Endothelial cell of umbilical vein (primary cell): ENCODE results near the gene NDFIP1. TPM values are rescaled to one million over a fixed set of nuclear protein-coding genes. Genes with fewer than 3 reads are reported as not detected.
"Not testable (repeated sequence)": the region's sequence is repeated elsewhere in the genome, so short reads cannot be mapped to it uniquely, and the experiment has no call there.

ENCODE experiments used
- BruUV-seq: library from RNA; stranded (reverse); fragments of 400-500 nt; replicated peaks from 2 replicates; lab custom pipeline; 2021; lab: Mats Ljungman, UMichigan
- CTCF ChIA-PET: fragments of 300-600, 350-600 bp; sonication (Branson Sonifier 250); formaldehyde crosslinking; loops from one replicate; lab custom pipeline; 2021; ENCODE audit warnings: antibody characterized with exemption, inconsistent platforms; lab: Charles Lee
- POLR2A ChIA-PET: fragments of 300-600, 350-600 bp; sonication (Branson Sonifier 250); formaldehyde crosslinking; loops from one replicate; lab custom pipeline; 2021; ENCODE audit warnings: antibody characterized with exemption, inconsistent platforms; lab: Charles Lee
- DNase-seq: peaks from one replicate; pipeline ENCODE4 v3.0.0-alpha.2; 2011; ENCODE audit warnings: low read depth, low spot score
- FAIRE-seq: peaks from 2 replicates; lab custom pipeline; 2011; peaks lifted over from hg19 to GRCh38; lab: Jason Lieb, UNC
- H2AFZ ChIP-seq: 2 replicates; pipeline ENCODE4 v1.6.0; 2012; ENCODE audit warnings: low read depth, low read length, control low read depth, inconsistent platforms
- H3K27ac ChIP-seq: 2 replicates; pipeline ENCODE4 v1.5.1; 2011; ENCODE audit warnings: low read depth, mild to moderate bottlenecking, control low read depth, low read length, moderate library complexity; ENCODE audit not compliant: insufficient read depth
- H3K27me3 ChIP-seq, 2 experiments: 2 replicates each; pipeline versions ENCODE4 v1.6.0 to v1.6.1; 2011; ENCODE audit warnings: low read length in 2 of 2, mixed read lengths in 1 of 2; ENCODE audit not compliant: control insufficient read depth in 2 of 2, insufficient read depth in 2 of 2
- H3K36me3 ChIP-seq, 2 experiments: 2 replicates in 1 of 2; 3 replicates in 1 of 2; pipeline ENCODE4 v1.5.1; 2011; ENCODE audit warnings: low read length in 2 of 2, mild to moderate bottlenecking in 1 of 2, moderate library complexity in 1 of 2; ENCODE audit not compliant: control insufficient read depth in 2 of 2, insufficient read depth in 2 of 2; ENCODE audit errors: extremely low read depth in 1 of 2
- H3K4me1 ChIP-seq: 3 replicates; pipeline ENCODE4 v1.5.1; 2011; ENCODE audit warnings: mild to moderate bottlenecking, low read length; ENCODE audit not compliant: control insufficient read depth, insufficient read depth; ENCODE audit errors: extremely low read depth
- H3K4me2 ChIP-seq: 2 replicates; pipeline ENCODE4 v1.6.1; 2011; ENCODE audit warnings: low read length, control low read depth, mixed read lengths; ENCODE audit not compliant: insufficient read depth
- H3K4me3 ChIP-seq, 3 experiments: fragments of 200-600 bp in 1 of 3; sonication (generic), shearing (Covaris generic) in 1 of 3; replicated peaks in 1 of 3; 2 replicates each; pipeline ENCODE4 v1.5.1; 2011 to 2016; ENCODE audit warnings: control low read depth in 3 of 3, low read length in 3 of 3, mild to moderate bottlenecking in 2 of 3, inconsistent platforms in 1 of 3, low read depth in 1 of 3, moderate library complexity in 1 of 3; ENCODE audit not compliant: insufficient read depth in 1 of 3
- H3K79me2 ChIP-seq: 2 replicates; pipeline ENCODE4 v1.6.0; 2012; ENCODE audit warnings: low read length, inconsistent platforms; ENCODE audit not compliant: control insufficient read depth, insufficient read depth
- H3K9ac ChIP-seq: replicated peaks from 2 replicates; pipeline ENCODE3; 2011; ENCODE audit warnings: low read length, control low read depth; ENCODE audit not compliant: insufficient read depth; ENCODE audit errors: extremely low read depth
- H3K9me1 ChIP-seq: replicated peaks from 3 replicates; pipeline ENCODE4 v1.6.0; 2011; ENCODE audit warnings: mild to moderate bottlenecking, low read length; ENCODE audit not compliant: control insufficient read depth, insufficient read depth; ENCODE audit errors: extremely low read depth
- H3K9me3 ChIP-seq: replicated peaks from 2 replicates; pipeline ENCODE4 v1.5.1; 2012; ENCODE audit warnings: low read length, inconsistent platforms; ENCODE audit not compliant: control insufficient read depth, insufficient read depth
- H4K20me1 ChIP-seq: replicated peaks from 2 replicates; pipeline ENCODE3; 2011; ENCODE audit warnings: mild to moderate bottlenecking, low read length; ENCODE audit not compliant: control insufficient read depth, insufficient read depth; ENCODE audit errors: extremely low read depth
- EZH2 ChIP-seq: IDR thresholded peaks from 2 replicates; pipeline ENCODE4 v1.6.1; 2012; ENCODE audit warnings: borderline replicate concordance, low read depth, mild to moderate bottlenecking, moderate library complexity, low read length, inconsistent platforms; ENCODE audit not compliant: severe bottlenecking
- FOS ChIP-seq: IDR thresholded peaks from 2 replicates; pipeline ENCODE4 v1.6.1; 2011; ENCODE audit warnings: mild to moderate bottlenecking, low read length, moderate library complexity, borderline replicate concordance; ENCODE audit not compliant: insufficient read depth
- GATA2 ChIP-seq: IDR thresholded peaks from 2 replicates; pipeline ENCODE4 v1.7.0; 2011; ENCODE audit warnings: low read depth, mild to moderate bottlenecking, moderate library complexity, mixed read lengths, low read length; ENCODE audit not compliant: insufficient read length, insufficient read depth
- JUN ChIP-seq: IDR thresholded peaks from 2 replicates; pipeline ENCODE4 v1.6.1; 2011; ENCODE audit warnings: borderline replicate concordance, low read depth; ENCODE audit not compliant: insufficient read length, insufficient read depth
- MYC ChIP-seq: IDR thresholded peaks from one replicate; pipeline ENCODE4 v1.6.1; 2011; ENCODE audit warnings: mild to moderate bottlenecking, low read depth, low read length
- POLR2A ChIP-seq: IDR thresholded peaks from 2 replicates; pipeline ENCODE4 v1.6.1; 2012; ENCODE audit warnings: low read depth, mild to moderate bottlenecking, control low read depth, low read length
- POLR2AphosphoS5 ChIP-seq: IDR thresholded peaks from 2 replicates; pipeline ENCODE4 v1.6.1; 2012; ENCODE audit warnings: low read depth, mild to moderate bottlenecking, control low read depth, low read length, moderate library complexity; ENCODE audit not compliant: insufficient read depth
- dilution Hi-C: fragments of 300-500 bp; cut with MboI; formaldehyde crosslinking; loops from one replicate; pipeline ENCODE4 v1.15.0; 2019; ENCODE audit warnings: low sequenced_read_pairs; ENCODE audit not compliant: extremely low pct_ligation_motif_present
- intact Hi-C: fragments of 100-400 bp; cut with micrococcal nuclease; formaldehyde crosslinking; loops from one replicate; pipeline ENCODE4 v1.10.0; 2022
- polyA plus RNA-seq, 4 experiments: library from polyadenylated mRNA; depleted of rRNA in 3 of 4; stranded (reverse) in 3 of 4; unstranded in 1 of 4; fragments of >200 nt; gene quantifications; 2 replicates each; pipeline versions ENCODE4 v1.2.1 to v1.2.3, GENCODE V29; 2011 to 2012; ENCODE audit warnings: missing spikeins in 1 of 4
- total RNA-seq: library from RNA; stranded (reverse); gene quantifications from 2 replicates; pipeline ENCODE4 v1.2.3, GENCODE V29; 2021
- TF ChIP-seq, protein P1 (sequence below), 2 donors: IDR thresholded peaks; 1 replicate in 1 of 2; 2 replicates in 1 of 2; pipeline ENCODE4 v1.5.1; 2011; ENCODE audit warnings: low read length in 2 of 2, mild to moderate bottlenecking in 2 of 2, moderate library complexity in 2 of 2, control low read depth in 1 of 2, inconsistent platforms in 1 of 2, low read depth in 1 of 2; ENCODE audit not compliant: insufficient read depth in 1 of 2; ENCODE audit errors: extremely low read depth in 1 of 2
- TF ChIP-seq, protein P2 (sequence below): IDR thresholded peaks from 2 replicates; pipeline ENCODE4 v1.6.1; 2011; ENCODE audit not compliant: insufficient read depth, insufficient read length

The NDFIP1 gene
- total and polyA plus RNA-seq, 2 donors (not counting 3 experiments of a cell fraction or from before 2014, with no cell fraction given), result 12.3 to 42.6 TPM

DNA sequence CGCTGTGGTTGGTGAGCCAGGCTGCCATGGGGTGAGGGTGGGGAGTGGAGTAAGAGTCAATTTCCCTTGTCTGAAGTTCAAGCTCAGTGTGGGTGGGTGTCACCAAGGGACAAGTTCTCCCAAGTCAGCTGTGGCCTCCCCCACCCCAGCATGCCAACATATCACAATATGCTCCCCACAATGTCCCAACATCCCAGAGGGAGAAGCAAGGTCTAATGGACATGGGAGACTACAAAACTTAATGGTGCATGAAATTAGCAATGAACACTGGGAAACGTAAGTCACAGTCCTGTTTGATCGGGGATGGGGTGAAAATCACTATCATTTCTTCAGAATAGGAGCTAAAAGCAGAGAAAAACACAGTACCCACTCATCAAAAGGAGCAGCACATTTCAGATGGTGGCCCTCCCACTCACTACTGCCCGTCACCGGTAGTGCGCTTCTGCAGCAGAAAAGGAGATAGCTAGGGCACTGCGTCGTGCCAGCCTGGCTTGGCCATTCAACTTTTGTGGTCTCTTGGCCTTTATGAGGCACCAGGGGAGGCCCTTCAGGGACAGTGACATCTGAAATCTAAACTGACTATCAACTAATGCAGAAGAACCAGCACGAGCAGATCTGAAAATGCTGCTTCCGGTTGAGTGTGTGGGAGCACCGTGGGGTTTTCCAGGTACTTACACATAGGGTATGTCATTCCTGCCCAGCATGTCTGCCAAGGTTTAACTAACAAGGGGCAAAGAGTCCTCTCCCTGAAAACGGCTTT is 20.5 kb upstream of the NDFIP1 start:
- Histone ChIP-seq H3K36me3 (no peaks in the 10 kb centered on the region), H3K27ac (no peak overlapping the region)
- FAIRE-seq, result no peak

DNA sequence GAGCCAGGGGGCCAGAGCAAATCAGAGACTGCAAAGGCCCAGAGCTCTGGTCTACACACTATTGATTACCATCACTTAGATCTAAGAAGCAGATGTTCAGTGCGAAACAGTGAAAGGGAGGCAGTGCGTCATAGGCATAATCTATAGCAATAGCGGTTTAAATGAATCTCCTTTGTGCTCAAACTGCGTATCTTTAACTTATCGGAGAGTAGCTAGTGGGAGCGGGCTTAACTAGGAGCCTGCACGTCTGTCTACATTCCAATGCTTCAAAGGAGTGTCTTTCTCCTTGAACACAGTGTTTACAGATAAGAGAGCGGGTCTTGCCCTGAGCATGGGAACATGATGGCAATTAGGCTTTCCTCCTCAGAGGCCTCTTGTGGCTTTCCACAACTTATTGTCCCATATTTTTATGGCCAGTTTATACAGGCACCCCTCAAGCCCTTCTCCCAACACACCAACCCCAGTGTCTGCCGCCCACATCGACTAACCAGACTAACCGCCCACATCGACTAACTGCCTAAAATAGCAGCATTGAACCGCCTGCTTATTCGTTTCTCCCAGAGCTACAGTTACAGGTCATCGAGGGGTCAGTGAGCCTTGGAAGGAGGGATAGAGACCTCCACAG is 19.6 kb upstream of the NDFIP1 start:
- H2AFZ ChIP-seq, H3K4me1 ChIP-seq, H4K20me1 ChIP-seq, H3K36me3 ChIP-seq, dilution Hi-C loops, H3K4me2 ChIP-seq, H3K9me3 ChIP-seq, H3K27ac ChIP-seq, H3K9me1 ChIP-seq, H3K4me3 ChIP-seq, BruUV-seq, H3K79me2 ChIP-seq, DNase-seq, H3K9ac ChIP-seq, intact Hi-C loops, FAIRE-seq, POLR2A ChIA-PET: not testable (repeated sequence)
- CTCF ChIA-PET, result interaction anchor here (1.4 kb wide), 1 partner anchor 15 kb away, joined by 3 read pairs; no protein-coding TSS in a partner anchor
- H3K27me3 ChIP-seq, result peaks cover 11 to 16% of the 10 kb centered on the region in 2 experiments

More for the DNA sequence above, 20.5 kb upstream of the NDFIP1 start:
- no TSS peak for BruUV-seq
- ChIA-PET POLR2A (interaction anchor here (0.6 kb wide), 1 partner anchor 401 kb away, joined by 3 read pairs; no protein-coding TSS in a partner anchor), CTCF (interaction anchor here (1.0 to 1.4 kb wide), 2 partner anchors 16 to 35 kb away, joined by 3 read pairs; no protein-coding TSS in a partner anchor)
- DNase-seq, result no peak
- H3K4me1 ChIP-seq, result no peaks in the 10 kb centered on the region
- H2AFZ ChIP-seq, result no peak overlapping the region
- H3K79me2 ChIP-seq, result no peaks in the 10 kb centered on the region
- no peak overlapping the region for H3K9ac ChIP-seq
- peaks cover 11 to 16% of the 10 kb centered on the region in 2 experiments for H3K27me3 ChIP-seq
- H3K9me1 ChIP-seq, result no peaks in the 10 kb centered on the region
- TF ChIP-seq FOS, result no peak
- TF ChIP-seq GATA2, result no peak
- TF ChIP-seq, protein P1, sequence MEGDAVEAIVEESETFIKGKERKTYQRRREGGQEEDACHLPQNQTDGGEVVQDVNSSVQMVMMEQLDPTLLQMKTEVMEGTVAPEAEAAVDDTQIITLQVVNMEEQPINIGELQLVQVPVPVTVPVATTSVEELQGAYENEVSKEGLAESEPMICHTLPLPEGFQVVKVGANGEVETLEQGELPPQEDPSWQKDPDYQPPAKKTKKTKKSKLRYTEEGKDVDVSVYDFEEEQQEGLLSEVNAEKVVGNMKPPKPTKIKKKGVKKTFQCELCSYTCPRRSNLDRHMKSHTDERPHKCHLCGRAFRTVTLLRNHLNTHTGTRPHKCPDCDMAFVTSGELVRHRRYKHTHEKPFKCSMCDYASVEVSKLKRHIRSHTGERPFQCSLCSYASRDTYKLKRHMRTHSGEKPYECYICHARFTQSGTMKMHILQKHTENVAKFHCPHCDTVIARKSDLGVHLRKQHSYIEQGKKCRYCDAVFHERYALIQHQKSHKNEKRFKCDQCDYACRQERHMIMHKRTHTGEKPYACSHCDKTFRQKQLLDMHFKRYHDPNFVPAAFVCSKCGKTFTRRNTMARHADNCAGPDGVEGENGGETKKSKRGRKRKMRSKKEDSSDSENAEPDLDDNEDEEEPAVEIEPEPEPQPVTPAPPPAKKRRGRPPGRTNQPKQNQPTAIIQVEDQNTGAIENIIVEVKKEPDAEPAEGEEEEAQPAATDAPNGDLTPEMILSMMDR (IDR thresholded peaks at IDR 0.05; ENCODE audit: extremely low read depth in 1 of 2, insufficient read depth in 1 of 2, low read depth in 1 of 2, low read length in 2 of 2), result no peak
- TF ChIP-seq JUN, result no peak
- TF ChIP-seq POLR2A, result no peak
- no peak for TF ChIP-seq EZH2
- no peak for TF ChIP-seq MYC
- TF ChIP-seq, protein P2, sequence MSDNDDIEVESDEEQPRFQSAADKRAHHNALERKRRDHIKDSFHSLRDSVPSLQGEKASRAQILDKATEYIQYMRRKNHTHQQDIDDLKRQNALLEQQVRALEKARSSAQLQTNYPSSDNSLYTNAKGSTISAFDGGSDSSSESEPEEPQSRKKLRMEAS, result no peak
- TF ChIP-seq POLR2AphosphoS5, result no peak
- dilution Hi-C loops (no loop called here), intact Hi-C loops (no loop called here)
- H3K9me3 ChIP-seq, result no peaks in the 10 kb centered on the region
- H4K20me1 ChIP-seq, result no peaks in the 10 kb centered on the region
- H3K4me2 ChIP-seq, result no peak overlapping the region
- H3K4me3 ChIP-seq, result no peak overlapping the region
